ENCODE results near the gene CD200R1L. TPM values are rescaled to one million over a fixed set of nuclear protein-coding genes. Genes with fewer than 3 reads are reported as not detected.

The CD200R1L gene
- total RNA-seq, 1 donor from 2014 or later = not detected

- Mint-ChIP-seq H3K4me1 (ENCODE audit: low read depth, unreplicated experiment) (no peaks in the 10 kb centered on the region), H3K27ac (ENCODE audit: unreplicated experiment) (no peak overlapping the region)
- no peak for DNase-seq
These were observed 60.6 kb downstream of the CD200R1L start for GRCh38 chr3:112786002-112786590.

GRCh38 chr3:112785321-112786001 is 61.2 kb downstream of the CD200R1L start:
- H3K27ac Mint-ChIP-seq (ENCODE audit: unreplicated experiment) = no peak overlapping the region
- H3K4me1 Mint-ChIP-seq (ENCODE audit: low read depth, unreplicated experiment) = no peaks in the 10 kb centered on the region
- peaks cover 3% of the 10 kb centered on the region for H3K9me3 Mint-ChIP-seq (ENCODE audit: unreplicated experiment)
- H3K27me3 Mint-ChIP-seq (ENCODE audit: unreplicated experiment) = peaks cover 1% of the 10 kb centered on the region
- TF ChIP-seq CTCF (IDR thresholded peaks at IDR 0.05; ENCODE audit: partially characterized antibody, unreplicated experiment) = no peak
- H3K36me3 Mint-ChIP-seq (ENCODE audit: unreplicated experiment) = no peaks in the 10 kb centered on the region
- no peak for DNase-seq
- no peak overlapping the region for H3K4me3 Mint-ChIP-seq (ENCODE audit: unreplicated experiment)

More at GRCh38 chr3:112786002-112786590, 60.6 kb downstream of the CD200R1L start:
- no peaks in the 10 kb centered on the region for H3K36me3 Mint-ChIP-seq (ENCODE audit: unreplicated experiment)
- H3K9me3 Mint-ChIP-seq (ENCODE audit: unreplicated experiment) = peaks cover 3% of the 10 kb centered on the region
- TF ChIP-seq CTCF (IDR thresholded peaks at IDR 0.05; ENCODE audit: partially characterized antibody, unreplicated experiment) = no peak
- peaks cover 1% of the 10 kb centered on the region for H3K27me3 Mint-ChIP-seq (ENCODE audit: unreplicated experiment)
- H3K4me3 Mint-ChIP-seq (ENCODE audit: unreplicated experiment) = no peak overlapping the region

GRCh38 chr3:112782491-112782890 is 64.2 kb downstream of the CD200R1L start:
- no peak for DNase-seq
- no peak for TF ChIP-seq CTCF (IDR thresholded peaks at IDR 0.05; ENCODE audit: partially characterized antibody, unreplicated experiment)
- H3K27me3 Mint-ChIP-seq (ENCODE audit: unreplicated experiment) = peaks cover 1% of the 10 kb centered on the region
- peaks cover under 1% of the 10 kb centered on the region for H3K9me3 Mint-ChIP-seq (ENCODE audit: unreplicated experiment)
- no peak overlapping the region for H3K4me3 Mint-ChIP-seq (ENCODE audit: unreplicated experiment)
- H3K4me1 Mint-ChIP-seq (ENCODE audit: low read depth, unreplicated experiment) = no peaks in the 10 kb centered on the region
- H3K27ac Mint-ChIP-seq (ENCODE audit: unreplicated experiment) = no peak overlapping the region
- no peaks in the 10 kb centered on the region for H3K36me3 Mint-ChIP-seq (ENCODE audit: unreplicated experiment)

- DNase-seq = no peak
- Mint-ChIP-seq H3K36me3 (ENCODE audit: unreplicated experiment) (no peaks in the 10 kb centered on the region), H3K27me3 (ENCODE audit: unreplicated experiment) (peaks cover 1% of the 10 kb centered on the region), H3K4me3 (ENCODE audit: unreplicated experiment) (no peak overlapping the region), H3K27ac (ENCODE audit: unreplicated experiment) (no peak overlapping the region), H3K4me1 (ENCODE audit: low read depth, unreplicated experiment) (no peaks in the 10 kb centered on the region), H3K9me3 (ENCODE audit: unreplicated experiment) (no peaks in the 10 kb centered on the region)
- no peak for TF ChIP-seq CTCF (IDR thresholded peaks at IDR 0.05; ENCODE audit: partially characterized antibody, unreplicated experiment)
These were observed 65.1 kb downstream of the CD200R1L start for GRCh38 chr3:112781599-112781998.

Measured in glutamatergic neuron (in vitro differentiated cells).